HepG2 (cell line): Measurements from ENCODE around the gene HEXIM1. TPM values are rescaled to one million over a fixed set of nuclear protein-coding genes. Genes with fewer than 3 reads are reported as not detected.
A peak's percentile ranks its signal among the peaks of the same experiment; 100 is the strongest.

ENCODE experiments used
- ELF1 ChIP-seq: sonication (generic); formaldehyde crosslinking; IDR thresholded peaks from 2 replicates; pipeline ENCODE4 v1.4.0; 2020; ENCODE audit warnings: missing genetic modification reagents
- ERF ChIP-seq: IDR thresholded peaks from 2 replicates; pipeline ENCODE4 v1.6.1; 2018; ENCODE audit warnings: missing biosample characterization, missing genetic modification reagents
- KLF13 ChIP-seq: sonication (generic); formaldehyde crosslinking; IDR thresholded peaks from 2 replicates; pipeline ENCODE4 v1.4.0; 2020; ENCODE audit warnings: mild to moderate bottlenecking, missing genetic modification reagents
- MXI1 ChIP-seq: IDR thresholded peaks from 3 replicates; pipeline ENCODE4 v1.6.1; 2012; ENCODE audit warnings: low read depth, low read length, inconsistent platforms, borderline replicate concordance
- TEAD3 ChIP-seq: optimal IDR thresholded peaks from 2 replicates; pipeline ENCODE3; 2016; ENCODE audit warnings: borderline replicate concordance
- ZBTB1 ChIP-seq: sonication (generic); formaldehyde crosslinking; IDR thresholded peaks from 2 replicates; pipeline ENCODE4 v1.4.0; 2020; ENCODE audit warnings: missing genetic modification reagents, borderline replicate concordance
- ZNF17 ChIP-seq: sonication (generic); formaldehyde crosslinking; IDR thresholded peaks from 2 replicates; pipeline ENCODE4 v1.5.0; 2020; ENCODE audit warnings: mild to moderate bottlenecking, missing genetic modification reagents
- ZNF30 ChIP-seq: sonication (generic); formaldehyde crosslinking; IDR thresholded peaks from 2 replicates; pipeline ENCODE4 v1.5.0; 2020; ENCODE audit warnings: mild to moderate bottlenecking, missing genetic modification reagents
- ZNF644 ChIP-seq: IDR thresholded peaks from 2 replicates; pipeline ENCODE4 v1.6.1; 2016; ENCODE audit warnings: low read depth
- polyA plus RNA-seq, 8 experiments: library from polyadenylated mRNA; depleted of rRNA in 3 of 8; stranded (reverse) in 7 of 8; unstranded in 1 of 8; fragments of >200 nt; fragmentation: Illumina TruSeq in 4 of 8; extraction: Trizol in 4 of 8; gene quantifications; 2 replicates each; pipeline versions ENCODE4 v1.2.1 to v1.2.3, GENCODE V29; 2011 to 2016; ENCODE audit warnings: low read depth in 4 of 8, missing spikeins in 1 of 8, mixed read lengths in 1 of 8; ENCODE audit not compliant: insufficient read depth in 1 of 8
- total RNA-seq, 5 experiments: library from RNA; depleted of rRNA; stranded (reverse); fragments of >200 nt; fragmentation: Illumina TruSeq; extraction: Trizol; gene quantifications; 2 replicates each; pipeline ENCODE4 v1.2.3, GENCODE V29; 2016; ENCODE audit warnings: low read depth in 1 of 5
- TF ChIP-seq, protein P1 (sequence below): sonication (generic); formaldehyde crosslinking; IDR thresholded peaks from 2 replicates; pipeline ENCODE4 v1.5.0; 2020; ENCODE audit warnings: mild to moderate bottlenecking, missing genetic modification reagents, borderline replicate concordance
- TF ChIP-seq, protein P2 (sequence below): IDR thresholded peaks from 2 replicates; pipeline ENCODE4 v1.6.1; 2018; ENCODE audit warnings: missing genetic modification reagents

Gene HEXIM1
- total and polyA plus RNA-seq, 2 of the 13 experiments (the other 11 are each of a cell fraction or from before 2014, with no cell fraction given): 10.5 to 16.6 TPM

DNA sequence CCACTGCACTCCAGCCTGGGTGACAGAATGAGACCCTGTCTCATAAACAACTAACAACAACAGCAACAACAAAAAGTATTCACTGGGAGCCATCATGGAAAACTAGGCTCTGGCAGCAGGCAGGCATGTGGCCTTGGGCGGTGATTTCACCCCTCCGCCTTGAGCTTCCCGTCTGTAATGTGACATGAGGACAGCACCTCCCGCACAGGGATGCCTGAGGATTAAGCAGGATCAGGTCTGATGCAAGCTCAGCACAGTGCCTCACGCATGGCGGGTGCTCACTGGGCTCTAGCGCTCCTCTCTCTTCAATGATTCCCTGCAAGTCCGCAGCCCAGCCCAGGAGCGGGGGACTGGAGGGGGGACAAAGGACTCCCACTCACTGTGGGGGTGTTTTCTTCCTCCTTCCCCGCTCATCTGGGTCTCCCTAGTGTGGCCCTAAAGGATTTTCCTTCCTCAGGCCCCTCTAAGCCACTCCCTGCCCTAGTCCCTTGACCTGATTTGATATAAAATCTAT lies 18.8 kb upstream of the HEXIM1 start (continued):
- TF ChIP-seq, protein P1, sequence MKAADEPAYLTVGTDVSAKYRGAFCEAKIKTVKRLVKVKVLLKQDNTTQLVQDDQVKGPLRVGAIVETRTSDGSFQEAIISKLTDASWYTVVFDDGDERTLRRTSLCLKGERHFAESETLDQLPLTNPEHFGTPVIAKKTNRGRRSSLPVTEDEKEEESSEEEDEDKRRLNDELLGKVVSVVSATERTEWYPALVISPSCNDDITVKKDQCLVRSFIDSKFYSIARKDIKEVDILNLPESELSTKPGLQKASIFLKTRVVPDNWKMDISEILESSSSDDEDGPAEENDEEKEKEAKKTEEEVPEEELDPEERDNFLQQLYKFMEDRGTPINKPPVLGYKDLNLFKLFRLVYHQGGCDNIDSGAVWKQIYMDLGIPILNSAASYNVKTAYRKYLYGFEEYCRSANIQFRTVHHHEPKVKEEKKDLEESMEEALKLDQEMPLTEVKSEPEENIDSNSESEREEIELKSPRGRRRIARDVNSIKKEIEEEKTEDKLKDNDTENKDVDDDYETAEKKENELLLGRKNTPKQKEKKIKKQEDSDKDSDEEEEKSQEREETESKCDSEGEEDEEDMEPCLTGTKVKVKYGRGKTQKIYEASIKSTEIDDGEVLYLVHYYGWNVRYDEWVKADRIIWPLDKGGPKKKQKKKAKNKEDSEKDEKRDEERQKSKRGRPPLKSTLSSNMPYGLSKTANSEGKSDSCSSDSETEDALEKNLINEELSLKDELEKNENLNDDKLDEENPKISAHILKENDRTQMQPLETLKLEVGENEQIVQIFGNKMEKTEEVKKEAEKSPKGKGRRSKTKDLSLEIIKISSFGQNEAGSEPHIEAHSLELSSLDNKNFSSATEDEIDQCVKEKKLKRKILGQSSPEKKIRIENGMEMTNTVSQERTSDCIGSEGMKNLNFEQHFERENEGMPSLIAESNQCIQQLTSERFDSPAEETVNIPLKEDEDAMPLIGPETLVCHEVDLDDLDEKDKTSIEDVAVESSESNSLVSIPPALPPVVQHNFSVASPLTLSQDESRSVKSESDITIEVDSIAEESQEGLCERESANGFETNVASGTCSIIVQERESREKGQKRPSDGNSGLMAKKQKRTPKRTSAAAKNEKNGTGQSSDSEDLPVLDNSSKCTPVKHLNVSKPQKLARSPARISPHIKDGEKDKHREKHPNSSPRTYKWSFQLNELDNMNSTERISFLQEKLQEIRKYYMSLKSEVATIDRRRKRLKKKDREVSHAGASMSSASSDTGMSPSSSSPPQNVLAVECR: peak; percentile 22; the same call in 1 of the 2 replicates
- TF ChIP-seq, protein P2, sequence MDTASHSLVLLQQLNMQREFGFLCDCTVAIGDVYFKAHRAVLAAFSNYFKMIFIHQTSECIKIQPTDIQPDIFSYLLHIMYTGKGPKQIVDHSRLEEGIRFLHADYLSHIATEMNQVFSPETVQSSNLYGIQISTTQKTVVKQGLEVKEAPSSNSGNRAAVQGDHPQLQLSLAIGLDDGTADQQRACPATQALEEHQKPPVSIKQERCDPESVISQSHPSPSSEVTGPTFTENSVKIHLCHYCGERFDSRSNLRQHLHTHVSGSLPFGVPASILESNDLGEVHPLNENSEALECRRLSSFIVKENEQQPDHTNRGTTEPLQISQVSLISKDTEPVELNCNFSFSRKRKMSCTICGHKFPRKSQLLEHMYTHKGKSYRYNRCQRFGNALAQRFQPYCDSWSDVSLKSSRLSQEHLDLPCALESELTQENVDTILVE (CRISPR knock-in tag): peak; percentile 64; the same call in 1 of the 2 replicates
- TF ChIP-seq ZNF644 (CRISPR knock-in tag) (peak; percentile 78; the same call in 1 of the 2 replicates), TEAD3 (peak; percentile 80), KLF13 (CRISPR knock-in tag) (0 out of 2 replicates have a peak, but pooled peaks have one; percentile 22), MXI1 (peak; percentile 73; the same call in 1 of the 3 replicates), ZBTB1 (CRISPR knock-in tag) (no peak), ERF (CRISPR knock-in tag) (peak; percentile 30; the same call in 1 of the 2 replicates), ZNF17 (CRISPR knock-in tag) (no peak), ELF1 (0 out of 2 replicates have a peak, but pooled peaks have one; percentile 14), ZNF30 (CRISPR knock-in tag) (no peak)
- TF ChIP-seq, all 625 proteins: peak for 121
